Lower leg skin (tissue), 3 donors: Measurements from ENCODE around the gene IGSF9.

Source experiments
- CTCF ChIP-seq, 3 donors: fragments of 450-650 bp; IDR thresholded peaks; one replicate each; pipeline ENCODE4 v1.5.1; 2016; ENCODE audit warnings: antibody characterized with exemption in 3 of 3, mild to moderate bottlenecking in 3 of 3, moderate library complexity in 2 of 3
- POLR2A ChIP-seq, 2 donors: fragments of 450-650 bp; IDR thresholded peaks; one replicate each; pipeline ENCODE4 v1.6.1; 2016 to 2017; ENCODE audit warnings: antibody characterized with exemption in 2 of 2, mild to moderate bottlenecking in 1 of 2, moderate library complexity in 1 of 2

GRCh38 chr1:159938211-159938852, 7.1 kb downstream of the IGSF9 start:
- TF ChIP-seq CTCF (IDR thresholded peaks at IDR 0.05): no peak
- TF ChIP-seq POLR2A (IDR thresholded peaks at IDR 0.05): no peak
